GM12878 (cell line): ENCODE measurements around the gene ZBTB21. TPM values are rescaled to one million over a fixed set of nuclear protein-coding genes. Genes with fewer than 3 reads are reported as not detected.

ENCODE experiments used
- BCLAF1 ChIP-seq: fragments of 450-650 bp; IDR thresholded peaks from 2 replicates; pipeline ENCODE4 v1.6.1; 2017; ENCODE audit warnings: antibody characterized with exemption, mild to moderate bottlenecking, moderate library complexity
- BHLHE40 ChIP-seq, 2 experiments: fragments of 450-650 bp in 1 of 2; IDR thresholded peaks; 2 replicates each; pipeline ENCODE4 v1.6.1; 2011 to 2017; ENCODE audit warnings: low read depth in 2 of 2, borderline replicate concordance in 1 of 2, improper control_type of control experiment in 1 of 2, low read length in 1 of 2, mild to moderate bottlenecking in 1 of 2
- CBX5 ChIP-seq: sonication (generic); IDR thresholded peaks from 2 replicates; pipeline ENCODE4 v1.6.1; 2016; ENCODE audit warnings: low read depth, moderate library complexity, mild to moderate bottlenecking, inconsistent platforms
- HSF1 ChIP-seq: fragments of 150-350 bp; IDR thresholded peaks from 2 replicates; pipeline ENCODE4 v1.6.1; 2014; ENCODE audit warnings: mild to moderate bottlenecking, low read depth, low read length
- MEF2A ChIP-seq: IDR thresholded peaks from 2 replicates; pipeline ENCODE4 v1.6.1; 2011; ENCODE audit warnings: low read depth, mild to moderate bottlenecking, low read length, moderate library complexity; ENCODE audit not compliant: insufficient read depth
- MEF2B ChIP-seq: fragments of 450-650 bp; IDR thresholded peaks from 2 replicates; pipeline ENCODE4 v1.6.1; 2018; ENCODE audit warnings: mild to moderate bottlenecking, moderate library complexity; ENCODE audit not compliant: partially characterized antibody, poor library complexity, severe bottlenecking
- NR2F1 ChIP-seq: fragments of 450-650 bp; conservative IDR thresholded peaks from 2 replicates; pipeline ENCODE4 v1.6.1; 2017; ENCODE audit warnings: mild to moderate bottlenecking
- RELA ChIP-seq: fragments of 450-650 bp; IDR thresholded peaks from 2 replicates; pipeline ENCODE4 v1.8.0; 2014; ENCODE audit warnings: borderline replicate concordance; ENCODE audit not compliant: partially characterized antibody
- YBX1 ChIP-seq: fragments of 450-650 bp; IDR thresholded peaks from 2 replicates; pipeline ENCODE4 v1.6.1; 2016; ENCODE audit warnings: antibody characterized with exemption
- ZBTB11 ChIP-seq: fragments of 450-650 bp; formaldehyde crosslinking; IDR thresholded peaks from 2 replicates; pipeline ENCODE4 v1.5.0; 2022; ENCODE audit warnings: mild to moderate bottlenecking, missing genetic modification characterization
- ZNF592 ChIP-seq: fragments of 450-650 bp; IDR thresholded peaks from 2 replicates; pipeline ENCODE4 v1.6.1; 2017; ENCODE audit warnings: mild to moderate bottlenecking, moderate library complexity
- polyA plus RNA-seq, 11 experiments: library from polyadenylated mRNA; depleted of rRNA in 4 of 11; unstranded in 6 of 11; stranded (reverse) in 5 of 11; fragments of >200 nt; fragmentation: Nextera tagmentation in 4 of 11; fragmentation: Illumina TruSeq in 1 of 11; extraction: Ambion mirVana in 4 of 11; extraction: Trizol in 1 of 11; gene quantifications; 1 replicate in 1 of 11; 2 replicates in 10 of 11; pipeline versions ENCODE4 v1.2.1 to v1.2.3, GENCODE V29; 2011 to 2016; ENCODE audit warnings: inconsistent platforms in 2 of 11, missing spikeins in 2 of 11, low read depth in 1 of 11
- total RNA-seq, 4 experiments: library from RNA; depleted of rRNA in 3 of 4; stranded (reverse); fragments of >200 nt in 3 of 4; fragmentation: Illumina TruSeq in 1 of 4; extraction: Trizol in 1 of 4; gene quantifications; 2 replicates each; pipeline versions ENCODE4 v1.2.1 to v1.2.3, GENCODE V29; 2013 to 2021

Gene ZBTB21
- total and polyA plus RNA-seq, 10 of the 15 experiments (the other 5 are each of a cell fraction or from before 2014, with no cell fraction given) = 1.8 to 21.6 (median 10.6) TPM

- TF ChIP-seq ZNF592 (no peak), BCLAF1 (no peak), CBX5 (no peak), HSF1 (no peak), YBX1 (no peak), MEF2A (no peak), BHLHE40 (IDR thresholded peaks at IDR 0.05; ENCODE audit: borderline replicate concordance in 1 of 2, low read depth in 2 of 2, low read length in 1 of 2) (no peak), NR2F1 (no peak), RELA (no peak), MEF2B (no peak), ZBTB11 (no peak)
These were observed 66.3 kb downstream of the ZBTB21 start (continued) for GRCh38 chr21:41943851-41944250.
